Activated CD4-positive, CD25-positive, alpha-beta regulatory T cell treated with anti-CD3 and anti-CD28 coated beads, Interleukin-2, amount 50 U/mL, for 72 hours (primary cell): Measurements from ENCODE around the gene ZBTB32.
A peak's percentile ranks its signal among the peaks of the same experiment; 100 is the strongest.

Experiments
- DNase-seq: peaks from one replicate; pipeline ENCODE4 v3.0.0; 2021

The ZBTB32 gene

DNA sequence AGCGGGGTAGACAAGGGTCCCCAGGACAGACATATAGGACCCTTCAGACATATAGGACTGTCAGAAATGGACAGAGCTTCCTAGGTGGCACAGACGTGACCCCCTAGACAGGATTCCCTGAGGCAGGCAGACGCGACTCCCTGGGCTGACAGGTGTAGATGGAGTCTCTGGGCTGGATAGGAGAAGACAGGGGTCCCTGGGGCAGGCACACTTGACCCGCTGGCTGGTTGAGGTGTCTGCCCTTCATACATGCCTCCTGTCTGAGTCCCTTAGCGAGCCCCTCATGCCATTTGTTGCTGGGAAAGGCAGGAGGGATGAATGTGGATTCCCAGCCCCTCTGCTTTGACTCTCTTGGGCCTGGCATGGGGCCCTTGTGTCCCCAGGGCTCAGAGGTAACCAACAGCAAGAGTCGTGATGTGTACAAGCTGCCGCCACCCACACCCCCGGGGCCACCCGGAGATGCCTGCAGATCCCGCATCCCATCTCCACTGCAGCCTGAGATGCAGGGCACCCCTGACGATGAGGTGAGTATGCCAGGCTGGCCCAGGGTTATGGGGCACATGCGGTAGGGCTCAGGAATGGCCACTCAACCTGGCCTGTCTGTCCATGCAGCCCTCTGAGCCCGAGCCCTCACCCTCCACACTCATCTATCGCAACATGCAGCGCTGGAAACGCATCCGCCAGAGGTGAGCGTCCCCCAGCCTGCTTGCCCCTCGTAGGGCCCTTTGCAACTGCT, 49.4 kb downstream of the ZBTB32 start:
- peak; percentile 23 for DNase-seq

DNA sequence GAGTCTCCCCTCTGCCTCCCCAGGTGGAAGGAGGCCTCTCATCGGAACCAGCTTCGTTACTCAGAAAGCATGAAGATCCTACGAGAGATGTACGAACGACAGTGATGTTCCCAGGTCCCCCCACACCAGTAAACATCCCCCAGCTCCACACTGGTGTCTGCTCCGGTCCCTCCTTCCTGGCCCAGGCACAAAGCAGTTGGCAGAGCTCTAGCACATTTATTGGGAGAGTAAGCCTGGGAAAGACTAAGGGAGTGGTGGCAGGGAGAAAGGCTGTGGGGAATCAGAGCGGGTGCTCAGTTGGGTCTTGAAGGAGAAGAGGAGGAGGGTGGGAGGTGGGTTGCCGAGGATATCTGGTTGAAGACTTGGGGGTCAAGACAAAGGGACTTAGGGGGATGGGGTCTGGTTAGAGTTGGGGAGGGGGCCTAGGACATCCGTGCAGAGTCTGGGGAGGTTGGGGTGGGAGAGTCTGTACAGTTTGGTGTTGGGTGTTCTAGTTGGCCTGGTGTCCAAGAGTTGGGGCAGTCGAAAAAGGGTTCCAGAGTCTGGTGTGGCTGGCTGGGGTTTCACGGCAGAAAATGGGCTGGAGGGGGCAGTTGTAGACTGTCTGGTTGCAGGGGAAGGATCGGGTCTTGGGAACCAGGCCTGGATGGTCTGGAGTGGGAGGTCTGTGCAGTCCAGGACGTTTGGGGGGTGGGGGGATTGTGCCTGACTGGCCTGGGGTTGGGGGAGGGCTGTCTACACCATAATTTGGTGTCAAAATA, 50.2 kb downstream of the ZBTB32 start:
- DNase-seq = no peak

DNA sequence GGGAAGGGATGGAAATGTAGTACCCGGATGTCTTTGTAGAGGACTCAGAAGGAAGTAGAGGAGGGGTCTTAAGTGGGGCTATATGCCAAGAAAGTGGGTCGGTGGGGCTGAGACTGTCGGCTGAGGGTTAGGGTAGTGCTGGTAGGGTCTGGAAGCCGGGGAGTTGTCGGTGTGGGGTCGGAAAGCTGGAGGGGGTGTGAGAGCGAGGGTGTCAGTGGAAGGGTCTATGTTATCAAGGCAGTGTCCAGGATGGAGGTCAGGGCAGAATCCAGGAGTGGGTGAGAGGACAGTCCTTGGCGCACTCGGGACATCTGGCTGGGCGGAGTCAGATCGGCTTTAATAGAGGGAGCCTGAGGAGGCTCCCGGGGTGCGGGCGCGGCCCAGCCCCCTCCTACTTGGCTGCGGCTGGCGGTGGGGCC, 50.8 kb downstream of the ZBTB32 start:
- DNase-seq = no peak

DNA sequence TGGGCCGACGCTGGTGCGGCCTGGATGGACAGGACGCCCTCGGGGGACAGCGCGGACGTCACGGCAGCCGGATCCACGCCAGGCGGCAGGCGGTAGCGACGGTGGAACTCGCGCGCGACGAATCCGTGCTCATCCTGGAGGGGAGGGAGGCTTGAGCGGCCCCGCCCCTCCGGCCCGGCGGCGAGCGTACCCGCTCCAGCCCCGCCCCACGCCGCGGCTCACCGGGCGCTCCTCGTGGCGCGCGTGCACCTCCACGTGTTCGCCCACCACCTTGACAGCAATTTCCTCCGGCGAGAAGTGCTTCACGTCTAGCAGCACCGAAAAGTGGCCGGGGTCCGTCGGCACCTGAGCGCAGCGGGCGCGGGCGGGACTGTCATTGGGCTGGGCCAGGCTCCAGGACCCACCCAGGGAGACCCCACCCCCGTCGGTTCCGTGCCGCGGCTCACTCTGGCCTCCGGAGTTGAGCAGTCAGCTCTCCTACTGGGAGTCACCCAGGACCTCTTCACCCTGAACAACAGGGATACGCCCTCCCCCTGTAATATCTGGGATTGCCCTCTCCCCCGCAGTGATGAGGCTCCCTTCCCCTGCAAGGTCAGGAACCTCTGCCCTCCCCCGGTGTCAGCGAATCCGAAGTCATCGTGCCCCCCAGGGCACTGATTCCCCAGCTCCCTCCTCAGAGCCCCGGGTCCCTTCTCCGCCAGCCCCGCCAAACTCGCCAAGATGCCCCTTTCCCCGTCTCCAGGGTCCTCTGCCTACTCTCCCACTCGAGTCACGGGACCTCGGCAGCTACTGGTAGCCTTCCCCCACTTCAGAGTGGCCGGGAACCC, 51.4 kb downstream of the ZBTB32 start:
- no peak for DNase-seq

DNA sequence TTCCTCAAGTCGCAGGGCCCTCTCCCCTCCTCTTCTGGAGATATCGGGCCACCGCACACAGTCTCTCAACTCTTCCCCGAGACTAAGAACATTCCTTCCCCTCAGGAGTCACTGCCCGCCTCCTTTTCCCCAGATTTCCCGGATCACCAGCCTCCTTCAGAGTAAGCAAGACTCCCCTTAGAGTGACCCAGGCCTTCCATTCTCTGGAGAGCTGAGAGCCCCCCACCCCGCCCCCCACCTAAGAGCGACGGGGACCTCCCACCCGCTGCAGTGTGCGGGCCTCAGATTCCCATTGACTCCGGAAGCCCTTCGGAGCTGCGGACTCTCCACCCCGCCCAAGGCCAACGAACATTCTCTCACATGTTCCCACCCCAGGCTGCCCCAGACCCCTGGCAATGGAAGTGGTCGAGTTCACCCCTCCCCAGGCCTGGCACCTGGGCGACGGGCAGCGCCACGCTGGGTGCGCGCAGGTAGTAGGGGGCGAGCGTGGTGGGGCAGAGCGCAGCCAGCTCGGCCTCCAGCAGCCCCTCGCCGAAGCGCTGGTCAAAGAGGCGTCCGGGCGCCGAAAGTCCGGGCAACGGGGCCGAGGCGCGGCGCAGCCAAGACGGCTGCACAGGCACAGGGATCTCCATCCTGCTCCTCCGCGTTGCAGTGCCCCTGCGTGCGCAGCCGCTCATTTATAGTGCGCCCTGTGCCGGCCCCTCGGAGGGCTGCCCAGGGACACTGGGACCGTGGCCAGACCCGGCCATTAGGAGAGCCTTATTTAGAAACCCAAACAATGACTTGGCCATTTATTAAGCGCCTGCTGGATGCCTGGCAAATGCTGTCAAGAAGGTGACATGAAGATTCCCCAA, 52.2 kb downstream of the ZBTB32 start, which contains the start of gene HSPB6:
Gene HSPB6 (minus strand): TSS at position 653 of the 854 bp plus-strand sequence. CDS start 21 bp downstream, at position 632.
- DNase-seq = no peak

DNA sequence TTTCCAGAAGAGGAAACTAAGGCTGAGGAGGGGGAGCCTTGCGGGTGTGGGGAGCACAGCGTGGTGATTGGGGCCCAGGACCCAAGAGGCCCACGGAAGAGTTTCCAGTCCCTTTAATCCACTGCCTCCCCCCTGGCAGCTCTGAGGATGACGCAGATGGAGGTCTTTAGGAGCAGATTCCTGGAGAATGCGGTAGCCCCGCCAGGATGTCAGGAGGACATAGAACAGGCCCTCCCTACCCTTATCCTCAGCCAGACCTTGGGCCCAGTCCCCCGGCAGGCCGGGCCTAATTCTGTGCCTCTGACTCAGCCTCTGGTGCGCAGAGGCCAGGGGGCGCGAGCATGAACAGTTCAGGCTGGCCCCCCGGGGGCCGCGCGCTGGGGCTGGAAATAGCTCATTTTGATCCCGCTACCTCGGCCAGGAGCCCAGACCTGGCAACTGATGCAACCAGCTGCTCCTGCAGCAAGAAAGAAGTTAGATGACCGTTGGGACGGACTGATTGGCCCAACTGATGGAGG, 52.9 kb downstream of the ZBTB32 start:
- peak; percentile 52 for DNase-seq

DNA sequence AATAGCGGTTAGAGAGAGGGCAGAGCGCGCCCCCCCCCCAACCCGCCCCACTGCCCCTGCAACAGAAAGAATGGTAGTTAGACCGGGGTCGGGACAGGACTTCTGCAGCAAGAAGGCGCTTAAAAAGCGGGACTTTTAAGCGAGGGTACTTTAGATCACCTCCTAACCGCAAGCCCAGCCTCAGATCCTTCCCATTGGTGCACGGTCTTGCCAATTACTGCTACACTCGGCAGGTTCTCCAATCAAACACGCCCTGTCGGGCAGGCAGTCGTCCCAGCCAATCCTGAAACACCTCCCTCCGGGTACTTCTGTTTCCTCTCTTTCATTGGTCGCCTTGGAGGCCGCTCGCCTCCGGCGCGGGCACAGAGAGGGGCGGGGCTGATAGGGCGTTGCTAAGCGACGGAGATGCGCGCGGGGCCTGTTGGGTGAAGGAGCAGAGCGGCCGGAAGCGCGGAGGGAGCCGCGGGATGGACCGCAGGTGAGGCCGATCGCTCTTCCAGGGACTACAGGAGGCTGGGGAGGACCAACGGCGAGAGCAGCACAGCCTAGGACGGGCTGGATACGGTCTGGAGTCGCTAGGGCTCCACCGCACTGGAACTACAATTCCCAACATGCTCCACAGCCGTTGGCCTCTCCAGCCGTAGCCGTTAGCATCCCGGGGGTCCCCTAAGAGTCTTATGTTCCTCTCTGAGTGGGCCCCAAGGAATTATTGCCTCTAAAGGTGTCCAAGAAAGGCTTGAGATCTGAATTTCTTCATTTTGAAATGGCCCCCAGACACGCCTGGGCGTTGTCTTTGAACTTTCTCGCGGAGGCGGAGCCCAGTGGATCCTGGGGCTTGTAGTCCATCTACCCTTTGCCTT, 53.6 kb downstream of the ZBTB32 start, which contains the start of gene PROSER3:
Gene PROSER3 (plus strand): TSS at position 428 of the 860 bp plus-strand sequence. CDS start 40 bp downstream, at position 468.
- DNase-seq = peak; percentile 98

DNA sequence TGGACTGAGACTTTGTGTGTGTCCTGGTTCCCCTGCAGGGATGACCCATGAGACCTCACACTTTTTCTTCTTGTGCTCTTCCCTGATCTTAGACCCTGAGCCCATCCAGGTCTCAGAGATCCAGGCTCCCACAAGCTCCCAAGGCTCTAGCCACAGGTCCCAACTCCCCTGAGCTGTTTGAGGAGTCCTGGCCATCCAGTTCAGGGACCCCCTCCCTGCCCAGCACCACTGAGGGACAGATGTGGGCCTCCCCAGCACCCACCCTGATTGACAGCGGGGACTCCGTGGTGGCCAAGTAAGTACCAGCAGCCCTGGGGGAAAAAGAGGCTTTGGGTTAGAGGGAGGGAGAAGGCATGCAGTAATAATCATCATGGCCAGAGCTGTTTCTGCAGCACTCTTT, 55.3 kb downstream of the ZBTB32 start:
- no peak for DNase-seq

DNA sequence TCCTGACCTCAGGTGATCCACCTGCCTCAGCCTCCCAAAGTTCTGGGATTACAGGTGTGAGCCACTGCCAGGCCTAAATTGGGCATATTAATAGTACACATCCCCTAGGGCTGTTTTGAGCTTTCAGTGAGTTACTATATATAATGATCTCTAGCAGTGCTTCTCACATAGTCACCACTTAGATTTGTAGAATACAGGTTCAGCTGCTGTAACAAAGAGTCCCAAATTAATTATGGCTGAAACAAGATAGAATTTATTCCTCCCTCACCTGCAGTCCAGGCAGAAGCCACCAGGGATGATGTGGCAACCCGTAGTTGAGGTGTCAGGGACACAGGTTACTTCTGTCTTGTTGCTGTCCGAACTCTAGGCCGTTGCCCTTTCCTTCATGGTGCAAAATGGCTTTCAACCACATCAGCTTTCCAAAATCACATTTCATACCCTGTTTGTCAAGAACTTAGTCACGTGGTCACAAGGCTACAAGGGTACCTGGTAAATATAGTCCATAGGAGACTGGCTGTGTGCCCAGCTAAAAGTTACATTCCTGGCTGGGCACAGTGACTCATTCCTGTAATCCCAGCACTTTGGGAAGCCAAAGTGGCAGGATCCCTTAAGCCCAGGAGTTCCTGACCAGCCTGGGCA, 56.5 kb downstream of the ZBTB32 start:
- DNase-seq = no peak

DNA sequence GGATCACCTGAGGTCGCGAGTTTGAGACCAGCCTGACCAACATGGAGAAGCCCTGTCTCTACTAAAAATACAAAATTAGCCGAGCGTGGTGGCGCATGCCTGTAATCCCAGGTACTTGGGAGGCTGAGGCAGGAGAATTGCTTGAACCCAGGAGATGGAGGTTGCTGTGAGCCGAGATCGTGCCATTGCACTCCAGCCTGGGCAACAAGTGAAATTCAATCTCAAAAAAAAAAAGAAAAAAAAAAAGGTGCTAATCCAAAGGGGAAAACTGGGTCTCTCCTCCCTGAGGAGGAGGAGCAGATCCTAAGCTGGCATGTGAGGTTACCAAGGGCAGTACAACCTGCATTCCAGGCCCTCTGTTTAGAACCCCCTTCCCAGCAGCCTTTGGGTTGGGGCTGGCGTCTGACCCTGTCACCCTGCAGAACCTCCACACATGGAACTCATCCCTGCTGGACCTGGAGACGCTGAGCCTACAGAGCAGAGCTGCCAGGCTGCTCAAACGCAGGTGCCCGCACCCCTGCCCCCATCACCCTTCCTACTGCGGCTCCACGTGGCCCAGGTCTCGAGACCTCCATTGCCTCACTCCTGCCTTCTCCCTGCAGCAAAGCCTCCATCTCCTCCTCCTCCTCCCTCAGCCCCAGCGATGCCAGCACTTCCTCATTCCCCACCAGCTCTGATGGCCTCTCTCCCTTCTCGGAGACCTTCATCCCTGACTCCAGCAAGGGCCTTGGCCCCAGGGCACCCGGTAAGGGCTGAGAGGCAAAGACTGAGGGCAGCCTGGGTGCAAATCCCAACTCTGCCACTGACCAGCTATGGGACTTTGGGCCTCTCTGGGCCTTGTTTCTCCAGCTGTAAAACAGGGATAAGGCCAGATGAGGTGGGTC, 60.3 kb downstream of the ZBTB32 start:
- no peak for DNase-seq
